ENCODE data around the gene FOXP1. TPM values are rescaled to one million over a fixed set of nuclear protein-coding genes. Genes with fewer than 3 reads are reported as not detected.

Gene FOXP1
- total RNA-seq, 4 donors from 2014 or later: 54.2 to 152 (median 129) TPM

DNA sequence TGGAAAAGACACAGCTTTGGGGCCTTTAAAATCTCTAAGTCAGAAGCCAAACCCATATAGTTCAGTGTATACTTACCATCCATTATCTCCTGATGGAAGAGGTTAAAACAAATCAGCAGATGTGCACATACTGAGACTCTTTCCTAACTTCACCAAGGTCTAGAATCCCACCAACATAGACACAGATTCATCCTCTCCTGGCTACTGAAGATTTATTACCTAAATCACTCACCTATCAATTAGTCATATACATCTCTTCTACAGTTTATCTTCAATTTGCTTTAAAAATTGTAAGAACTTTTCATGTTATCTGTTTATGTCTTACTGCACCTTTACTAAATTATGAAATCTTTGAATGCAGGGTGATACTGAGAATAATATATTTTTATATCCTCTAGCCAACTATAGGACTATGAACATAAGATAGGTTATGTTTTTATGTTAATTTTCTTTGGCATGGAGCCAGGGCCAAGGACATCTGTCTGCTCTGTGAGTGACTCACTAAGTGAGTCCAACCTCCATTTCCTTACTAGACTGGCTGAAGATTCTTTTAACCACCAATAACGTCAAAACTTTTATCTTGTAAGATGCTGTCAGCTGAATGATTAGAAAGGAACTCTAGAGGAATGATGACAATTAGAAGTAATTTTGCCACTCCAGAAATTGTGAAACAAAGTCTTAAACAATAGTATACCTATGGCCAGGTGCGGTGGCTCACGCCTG, 397.6 kb downstream of the FOXP1 start:
- no peak for DNase-seq
- TF ChIP-seq POLR2A (IDR thresholded peaks at IDR 0.05): no peak
- TF ChIP-seq, protein P1, sequence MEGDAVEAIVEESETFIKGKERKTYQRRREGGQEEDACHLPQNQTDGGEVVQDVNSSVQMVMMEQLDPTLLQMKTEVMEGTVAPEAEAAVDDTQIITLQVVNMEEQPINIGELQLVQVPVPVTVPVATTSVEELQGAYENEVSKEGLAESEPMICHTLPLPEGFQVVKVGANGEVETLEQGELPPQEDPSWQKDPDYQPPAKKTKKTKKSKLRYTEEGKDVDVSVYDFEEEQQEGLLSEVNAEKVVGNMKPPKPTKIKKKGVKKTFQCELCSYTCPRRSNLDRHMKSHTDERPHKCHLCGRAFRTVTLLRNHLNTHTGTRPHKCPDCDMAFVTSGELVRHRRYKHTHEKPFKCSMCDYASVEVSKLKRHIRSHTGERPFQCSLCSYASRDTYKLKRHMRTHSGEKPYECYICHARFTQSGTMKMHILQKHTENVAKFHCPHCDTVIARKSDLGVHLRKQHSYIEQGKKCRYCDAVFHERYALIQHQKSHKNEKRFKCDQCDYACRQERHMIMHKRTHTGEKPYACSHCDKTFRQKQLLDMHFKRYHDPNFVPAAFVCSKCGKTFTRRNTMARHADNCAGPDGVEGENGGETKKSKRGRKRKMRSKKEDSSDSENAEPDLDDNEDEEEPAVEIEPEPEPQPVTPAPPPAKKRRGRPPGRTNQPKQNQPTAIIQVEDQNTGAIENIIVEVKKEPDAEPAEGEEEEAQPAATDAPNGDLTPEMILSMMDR (IDR thresholded peaks at IDR 0.05): no peak
- intact Hi-C loops (cut with DNase I; ENCODE audit: low total_unique reads): no loop called here
- Histone ChIP-seq H3K9me3 (no peaks in the 10 kb centered on the region), H3K27me3 (no peaks in the 10 kb centered on the region), H3K4me1 (no peaks in the 10 kb centered on the region), H3K4me3 (no peak overlapping the region), H3K27ac (no peak overlapping the region), H3K36me3 (no peaks in the 10 kb centered on the region)

DNA sequence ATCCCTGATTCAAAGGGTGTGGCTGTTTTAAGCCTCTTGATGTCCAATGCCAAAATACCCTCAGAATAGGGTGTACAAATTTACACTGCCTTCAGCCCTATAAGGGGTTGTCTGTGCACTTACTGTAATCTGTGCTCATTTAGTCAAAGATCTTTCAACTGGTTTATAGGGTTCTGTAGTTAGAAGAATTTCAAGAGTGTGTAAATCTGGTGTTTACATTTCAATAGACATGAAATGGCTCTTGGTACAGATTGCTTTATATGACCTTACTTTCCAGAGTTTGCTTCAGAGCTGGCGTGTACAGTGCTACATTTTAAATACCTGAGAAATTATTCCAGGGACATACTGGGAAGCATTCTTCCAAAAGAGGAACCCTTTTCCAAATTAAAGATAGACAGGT, 399.3 kb downstream of the FOXP1 start:
- Histone ChIP-seq H3K4me3 (no peak overlapping the region), H3K27me3 (no peaks in the 10 kb centered on the region), H3K36me3 (no peaks in the 10 kb centered on the region), H3K27ac (no peak overlapping the region), H3K4me1 (no peaks in the 10 kb centered on the region), H3K9me3 (no peaks in the 10 kb centered on the region)
- TF ChIP-seq, protein P1 (IDR thresholded peaks at IDR 0.05): no peak
- no peak for TF ChIP-seq POLR2A (IDR thresholded peaks at IDR 0.05)
- DNase-seq: no peak
- intact Hi-C loops (cut with DNase I; ENCODE audit: low total_unique reads): no loop called here

DNA sequence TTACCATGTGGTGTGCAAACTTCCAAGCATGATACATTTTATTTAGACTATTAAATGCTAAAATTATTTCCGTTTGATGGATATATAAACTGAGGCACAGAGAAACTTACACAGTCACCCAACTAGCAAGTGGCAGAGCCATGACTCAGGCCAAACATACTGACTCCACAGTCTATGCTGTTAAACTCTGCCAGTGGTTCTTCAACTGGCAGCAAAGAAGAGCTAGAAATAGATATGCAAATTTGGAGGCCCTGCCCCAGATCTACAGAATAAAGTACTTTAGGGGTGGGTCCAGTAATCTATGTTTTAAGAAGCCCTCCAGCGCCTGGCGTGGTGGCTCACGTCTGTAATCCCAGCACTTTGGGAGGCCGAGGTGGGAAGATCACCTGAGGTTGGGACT, 400.0 kb downstream of the FOXP1 start:
- Histone ChIP-seq H3K27ac (no peak overlapping the region), H3K36me3 (no peaks in the 10 kb centered on the region), H3K9me3 (no peaks in the 10 kb centered on the region), H3K4me3 (no peak overlapping the region), H3K27me3 (no peaks in the 10 kb centered on the region), H3K4me1 (no peaks in the 10 kb centered on the region)
- intact Hi-C loops (cut with DNase I; ENCODE audit: low total_unique reads): no loop called here
- DNase-seq: no peak
- TF ChIP-seq POLR2A (IDR thresholded peaks at IDR 0.05): no peak
- TF ChIP-seq, protein P1 (IDR thresholded peaks at IDR 0.05): no peak

DNA sequence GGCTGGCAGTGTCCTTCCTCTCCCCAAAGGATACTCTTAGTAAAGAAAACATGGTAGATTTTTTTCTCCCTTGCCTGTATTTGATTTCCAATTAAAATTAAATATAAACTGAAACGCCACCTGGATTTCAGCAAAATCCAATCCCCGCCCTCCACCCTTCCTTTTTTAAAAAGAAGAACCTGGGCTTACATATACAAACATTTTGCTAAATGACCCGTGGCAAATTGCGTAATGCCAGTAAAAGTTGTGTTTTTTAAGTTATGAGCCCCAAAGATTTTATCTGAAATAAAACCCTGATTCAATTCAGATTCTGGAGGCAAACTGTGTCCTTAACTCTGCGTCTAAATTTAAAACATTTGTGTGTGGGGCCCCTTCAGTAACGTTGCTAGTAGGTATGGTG, 403.0 kb downstream of the FOXP1 start:
- Histone ChIP-seq H3K9me3 (no peaks in the 10 kb centered on the region), H3K27ac (no peak overlapping the region), H3K4me3 (no peak overlapping the region), H3K36me3 (no peaks in the 10 kb centered on the region), H3K4me1 (no peaks in the 10 kb centered on the region), H3K27me3 (no peaks in the 10 kb centered on the region)
- no peak for TF ChIP-seq POLR2A (IDR thresholded peaks at IDR 0.05)
- TF ChIP-seq, protein P1 (IDR thresholded peaks at IDR 0.05): no peak
- intact Hi-C loops (cut with DNase I; ENCODE audit: low total_unique reads): no loop called here
- DNase-seq: no peak

DNA sequence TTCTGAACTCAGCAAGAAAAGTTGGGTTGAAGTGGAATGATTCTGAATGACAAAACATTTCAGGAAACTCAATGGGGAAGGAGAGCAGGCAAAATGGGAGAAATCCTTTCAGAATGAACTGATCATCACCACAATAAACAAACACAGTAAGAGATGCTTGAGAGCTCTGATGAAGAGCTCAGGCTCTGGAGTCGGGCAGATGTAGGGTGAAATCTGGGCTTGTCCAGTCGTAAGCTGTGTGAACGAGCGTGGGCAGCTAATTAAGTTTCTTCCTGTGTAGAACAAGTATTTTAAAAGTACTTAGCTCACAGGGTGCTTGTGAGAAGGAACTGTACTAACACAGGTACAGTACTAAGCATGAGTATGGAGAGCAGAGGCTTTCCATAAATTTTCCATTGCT, 406.2 kb downstream of the FOXP1 start:
- H3K27me3 ChIP-seq: no peaks in the 10 kb centered on the region
- DNase-seq: no peak
- no peaks in the 10 kb centered on the region for H3K4me1 ChIP-seq
- TF ChIP-seq, protein P1 (IDR thresholded peaks at IDR 0.05): no peak
- TF ChIP-seq POLR2A (IDR thresholded peaks at IDR 0.05): no peak
- intact Hi-C loops (cut with DNase I; ENCODE audit: low total_unique reads): no loop called here
- no peaks in the 10 kb centered on the region for H3K9me3 ChIP-seq
- no peak overlapping the region for H3K4me3 ChIP-seq
- H3K36me3 ChIP-seq: no peaks in the 10 kb centered on the region
- H3K27ac ChIP-seq: no peak overlapping the region

All from uterus (tissue), 4 donors.